Panc1 (cell line): ENCODE measurements around the gene AKAP9. TPM values are rescaled to one million over a fixed set of nuclear protein-coding genes. Genes with fewer than 3 reads are reported as not detected.

Experiments used
- ATAC-seq: fragments of 200-7000 bp; cut with Tn5 transposase; 2 replicates; pipeline ENCODE4 v1.9.1; 2020; ENCODE audit warnings: mild to moderate bottlenecking, moderate library complexity
- BruUV-seq: library from RNA; stranded (reverse); fragments of 400-500 nt; replicated peaks from 2 replicates; lab custom pipeline; 2021; lab: Mats Ljungman, UMichigan
- CTCF ChIA-PET: fragments of 300-600 bp; sonication (Branson Sonifier 250); formaldehyde crosslinking; loops from one replicate; lab custom pipeline; 2022; ENCODE audit warnings: antibody characterized with exemption; lab: Charles Lee
- POLR2A ChIA-PET: fragments of 300-600 bp; sonication (Branson Sonifier 250); formaldehyde crosslinking; loops from one replicate; lab custom pipeline; 2022; ENCODE audit warnings: antibody characterized with exemption; lab: Charles Lee
- DNase-seq: peaks from one replicate; pipeline ENCODE4 v3.0.0-alpha.2; 2010; ENCODE audit warnings: low read depth, low spot score
- H3K27ac ChIP-seq: 2 replicates; pipeline ENCODE4 v1.5.1; 2011; ENCODE audit warnings: mild to moderate bottlenecking, low read length, inconsistent platforms
- H3K27me3 ChIP-seq: fragments of 200-500 bp; sonication (Bioruptor generic); 2 replicates; pipeline ENCODE4 v1.6.0; 2014; ENCODE audit warnings: low read length, inconsistent platforms; ENCODE audit not compliant: control insufficient read depth, insufficient read depth
- H3K36me3 ChIP-seq: fragments of 200-500 bp; sonication (Bioruptor generic); 2 replicates; pipeline ENCODE4 v1.5.1; 2014; ENCODE audit warnings: inconsistent platforms, mild to moderate bottlenecking, low read length, moderate library complexity; ENCODE audit not compliant: control insufficient read depth, insufficient read depth
- H3K4me1 ChIP-seq: 2 replicates; pipeline ENCODE4 v1.5.1; 2011; ENCODE audit warnings: inconsistent platforms, mild to moderate bottlenecking, low read length, moderate library complexity; ENCODE audit not compliant: control insufficient read depth, insufficient read depth
- H3K4me3 ChIP-seq, 2 experiments: 2 replicates each; pipeline ENCODE4 v1.5.1; 2011 to 2012; ENCODE audit warnings: low read depth in 2 of 2, low read length in 2 of 2, mild to moderate bottlenecking in 2 of 2, inconsistent platforms in 1 of 2, moderate library complexity in 1 of 2
- H3K9me3 ChIP-seq: fragments of 200-500 bp; sonication (Bioruptor generic); 2 replicates; pipeline ENCODE4 v1.5.1; 2014; ENCODE audit warnings: low read depth, mild to moderate bottlenecking, inconsistent platforms, low read length, moderate library complexity; ENCODE audit not compliant: control insufficient read depth, insufficient read depth
- CTCF ChIP-seq: fragments of 450-650 bp; IDR thresholded peaks from 2 replicates; pipeline ENCODE4 v1.5.1; 2017; ENCODE audit warnings: mild to moderate bottlenecking
- POLR2AphosphoS5 ChIP-seq: IDR thresholded peaks from 2 replicates; pipeline ENCODE4 v1.6.1; 2012; ENCODE audit warnings: mild to moderate bottlenecking, low read depth, low read length, moderate library complexity
- REST ChIP-seq, 2 experiments: IDR thresholded peaks; 2 replicates each; pipeline ENCODE4 v1.6.1; 2011 to 2012; ENCODE audit warnings: low read depth in 2 of 2, control low read depth in 1 of 2, low read length in 1 of 2, mild to moderate bottlenecking in 1 of 2, moderate library complexity in 1 of 2; ENCODE audit not compliant: insufficient read depth in 1 of 2
- SIN3A ChIP-seq: IDR thresholded peaks from 2 replicates; pipeline ENCODE4 v1.6.1; 2012; ENCODE audit warnings: low read depth, mild to moderate bottlenecking, low read length, moderate library complexity, borderline replicate concordance; ENCODE audit not compliant: insufficient read depth
- TCF7L2 ChIP-seq: IDR thresholded peaks from 2 replicates; pipeline ENCODE4 v1.6.1; 2011; ENCODE audit warnings: mild to moderate bottlenecking, low read depth, low read length, inconsistent platforms
- in situ Hi-C: cut with HindIII; loops from 2 replicates; pipeline ENCODE4 v1.10.0; 2016; ENCODE audit warnings: low sequenced_read_pairs, low pct_unique_long_range_greater_than_20kb
- intact Hi-C: fragments of 100-400 bp; cut with micrococcal nuclease; formaldehyde crosslinking; loops from one replicate; pipeline ENCODE4 v1.10.0; 2022; ENCODE audit not compliant: unreplicated experiment
- total RNA-seq: library from RNA; stranded (reverse); gene quantifications from one replicate; pipeline ENCODE4 v1.2.1, GENCODE V29; 2021; ENCODE audit not compliant: unreplicated experiment

AKAP9 gene
- total RNA-seq, 1 experiment from 2014 or later, result 31.6 TPM

- Histone ChIP-seq H3K27ac (no peak overlapping the region), H3K9me3 (no peaks in the 10 kb centered on the region), H3K4me3 (no peak overlapping the region), H3K36me3 (no peaks in the 10 kb centered on the region), H3K4me1 (no peaks in the 10 kb centered on the region; the same call in 1 of the 2 replicates), H3K27me3 (no peaks in the 10 kb centered on the region)
- BruUV-seq, result no TSS peak
- POLR2A ChIA-PET, result no interaction called here
- intact Hi-C loops (no loop called here), in situ Hi-C loops (no loop called here)
- TF ChIP-seq POLR2AphosphoS5 (no peak), SIN3A (no peak), CTCF (no peak), TCF7L2 (no peak), REST (IDR thresholded peaks at IDR 0.05; ENCODE audit: insufficient read depth in 1 of 2, low read depth in 2 of 2, low read length in 1 of 2) (no peak)
- CTCF ChIA-PET, result no interaction called here
- ATAC-seq (no peak), DNase-seq (no peak)
These were observed 7.3 kb downstream of the AKAP9 start for GRCh38 chr7:91947948-91948347.

GRCh38 chr7:91949221-91950009 is 8.8 kb downstream of the AKAP9 start:
- no peak for ATAC-seq
- no peak for DNase-seq
- H3K27me3 ChIP-seq, result no peaks in the 10 kb centered on the region
- in situ Hi-C loops (no loop called here), intact Hi-C loops (no loop called here)
- no peak overlapping the region for H3K27ac ChIP-seq
- TF ChIP-seq SIN3A, result no peak
- no peak for TF ChIP-seq REST (IDR thresholded peaks at IDR 0.05; ENCODE audit: insufficient read depth in 1 of 2, low read depth in 2 of 2, low read length in 1 of 2)
- ChIA-PET CTCF (no interaction called here), POLR2A (interaction anchor here (0.7 kb wide), 1 partner anchor 70 kb away, joined by 4 read pairs; no protein-coding TSS in a partner anchor)
- BruUV-seq, result no TSS peak
- no peaks in the 10 kb centered on the region; the same call in 1 of the 2 replicates for H3K4me1 ChIP-seq
- no peaks in the 10 kb centered on the region for H3K9me3 ChIP-seq
- no peaks in the 10 kb centered on the region for H3K36me3 ChIP-seq
- H3K4me3 ChIP-seq, result no peak overlapping the region
